H1 (cell line): Measurements from ENCODE around the gene SLX4IP. TPM values are rescaled to one million over a fixed set of nuclear protein-coding genes. Genes with fewer than 3 reads are reported as not detected.

Experiments
- BACH1 ChIP-seq: IDR thresholded peaks from 2 replicates; pipeline ENCODE4 v1.6.1; 2012; ENCODE audit warnings: low read length, improper control_type of control experiment
- FOSL1 ChIP-seq: IDR thresholded peaks from 2 replicates; pipeline ENCODE4 v1.6.1; 2011; ENCODE audit warnings: mild to moderate bottlenecking, low read depth, low read length, moderate library complexity; ENCODE audit not compliant: insufficient read depth
- RBBP5 ChIP-seq: IDR thresholded peaks from 2 replicates; pipeline ENCODE4 v1.7.1; 2012; ENCODE audit warnings: low read depth, mild to moderate bottlenecking, inconsistent platforms, low read length, moderate library complexity, borderline replicate concordance
- SIN3A ChIP-seq, 2 experiments: IDR thresholded peaks in 1 of 2; conservative IDR thresholded peaks in 1 of 2; 2 replicates each; pipeline ENCODE4 v1.6.1; 2011 to 2012; ENCODE audit warnings: low read length in 2 of 2, improper control_type of control experiment in 1 of 2, low read depth in 1 of 2, mild to moderate bottlenecking in 1 of 2
- TCF12 ChIP-seq: IDR thresholded peaks from 2 replicates; pipeline ENCODE4 v1.6.1; 2011; ENCODE audit warnings: low read depth, mild to moderate bottlenecking, low read length
- polyA plus RNA-seq, 7 experiments: library from polyadenylated mRNA; depleted of rRNA in 3 of 7; stranded (reverse) in 5 of 7; unstranded in 2 of 7; fragments of >200 nt in 5 of 7; fragments of 200-250 nt in 2 of 7; gene quantifications; 1 replicate in 5 of 7; 2 replicates in 1 of 7; 4 replicates in 1 of 7; pipeline versions ENCODE4 v1.2.1 to v1.2.3, GENCODE V29; 2011 to 2013; ENCODE audit warnings: missing spikeins in 2 of 7, mixed read lengths in 2 of 7
- total RNA-seq: library from RNA; stranded (reverse); fragmentation: NEBNext Ultra II Directional; extraction: Animal tissue kit (Norgen Biotek cat#: 25700); gene quantifications from 2 replicates; pipeline ENCODE4 v1.2.1, GENCODE V29; 2021

SLX4IP gene
- total and polyA plus RNA-seq, 2 of the 8 experiments (the other 6 are each of a cell fraction or from before 2014, with no cell fraction given): 2.4 to 8.7 TPM

GRCh38 chr20:10541668-10542411 is 106.7 kb downstream of the SLX4IP start (continued):
- TF ChIP-seq FOSL1: no peak
- TF ChIP-seq RBBP5: no peak
- no peak for TF ChIP-seq BACH1
- TF ChIP-seq TCF12: no peak
- no peak for TF ChIP-seq SIN3A (conservative IDR thresholded peaks at IDR 0.05 in 1 of 2, IDR thresholded peaks at IDR 0.05 in 1 of 2; ENCODE audit: low read depth in 1 of 2, low read length in 2 of 2)
- TF ChIP-seq, all 59 proteins: peak for 0
